Effector memory CD4-positive, alpha-beta T cell (primary cell): Measurements from ENCODE around the gene VWA8.
"Not testable (repeated sequence)": the region's sequence is repeated elsewhere in the genome, so short reads cannot be mapped to it uniquely, and the experiment has no call there.

Experiments used
- DNase-seq, 3 donors: peaks; one replicate each; pipeline ENCODE4 v3.0.0-alpha.2; 2020
- H3K27ac ChIP-seq: 2 replicates; pipeline ENCODE4 v1.7.0; 2013; ENCODE audit warnings: mild to moderate bottlenecking, low read length, moderate library complexity; ENCODE audit not compliant: insufficient read depth, poor library complexity, severe bottlenecking
- H3K27me3 ChIP-seq: replicated peaks from 2 replicates; pipeline ENCODE4 v1.7.0; 2013; ENCODE audit warnings: mild to moderate bottlenecking, low read length; ENCODE audit not compliant: insufficient read depth, control insufficient read depth, poor library complexity, severe bottlenecking
- H3K36me3 ChIP-seq: 2 replicates; pipeline ENCODE4 v1.7.0; 2013; ENCODE audit warnings: mild to moderate bottlenecking, low read length, moderate library complexity; ENCODE audit not compliant: control insufficient read depth, insufficient read depth
- H3K4me1 ChIP-seq: 2 replicates; pipeline ENCODE4 v1.7.0; 2013; ENCODE audit warnings: low read length, mild to moderate bottlenecking; ENCODE audit not compliant: control insufficient read depth, insufficient read depth, poor library complexity, severe bottlenecking
- H3K4me3 ChIP-seq: 2 replicates; pipeline ENCODE4 v1.7.0; 2013; ENCODE audit warnings: low read length, low read depth, mild to moderate bottlenecking; ENCODE audit not compliant: insufficient read depth, poor library complexity, severe bottlenecking
- H3K9me3 ChIP-seq: 2 replicates; pipeline ENCODE4 v1.7.0; 2013; ENCODE audit warnings: mild to moderate bottlenecking, low read length, moderate library complexity; ENCODE audit not compliant: control insufficient read depth

The VWA8 gene

GRCh38 chr13:41842036-41842620 is 118.8 kb downstream of the VWA8 start:
- no peak overlapping the region for H3K4me3 ChIP-seq
- no peaks in the 10 kb centered on the region for H3K36me3 ChIP-seq
- H3K4me1 ChIP-seq, result no peaks in the 10 kb centered on the region
- H3K9me3 ChIP-seq, result no peaks in the 10 kb centered on the region
- H3K27me3 ChIP-seq, result no peaks in the 10 kb centered on the region
- H3K27ac ChIP-seq, result no peak overlapping the region
- DNase-seq, result no peak

DNA sequence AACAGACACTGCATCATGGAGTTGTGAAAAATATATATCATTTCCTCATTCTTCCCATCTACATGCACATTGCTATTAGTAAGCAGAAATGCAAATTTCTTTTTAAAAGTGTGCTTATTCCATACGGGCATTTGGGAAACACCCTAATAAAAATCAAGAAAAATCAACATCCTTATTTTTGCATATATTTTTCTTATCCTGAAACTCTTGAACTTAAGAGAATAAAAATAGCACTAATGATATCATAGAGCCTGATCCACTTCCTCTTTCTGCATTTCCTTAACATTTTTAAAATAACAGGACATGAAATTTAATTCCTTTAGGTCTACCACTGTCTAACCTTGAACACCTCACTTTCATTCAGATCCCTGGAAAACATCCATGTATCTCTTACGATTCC is 123.3 kb downstream of the VWA8 start:
- peaks cover 7% of the 10 kb centered on the region for H3K36me3 ChIP-seq
- H3K4me3 ChIP-seq, result no peak overlapping the region
- no peak overlapping the region for H3K27ac ChIP-seq
- no peaks in the 10 kb centered on the region for H3K9me3 ChIP-seq
- no peaks in the 10 kb centered on the region for H3K27me3 ChIP-seq
- H3K4me1 ChIP-seq, result no peaks in the 10 kb centered on the region
- DNase-seq, result no peak

- Histone ChIP-seq H3K27me3 (no peaks in the 10 kb centered on the region), H3K4me1 (no peaks in the 10 kb centered on the region), H3K36me3 (peaks cover 7% of the 10 kb centered on the region), H3K4me3 (no peak overlapping the region), H3K9me3 (no peaks in the 10 kb centered on the region), H3K27ac (no peak overlapping the region)
- DNase-seq, result no peak
Measured at GRCh38 chr13:41835871-41836270, 125.0 kb downstream of the VWA8 start.

DNA sequence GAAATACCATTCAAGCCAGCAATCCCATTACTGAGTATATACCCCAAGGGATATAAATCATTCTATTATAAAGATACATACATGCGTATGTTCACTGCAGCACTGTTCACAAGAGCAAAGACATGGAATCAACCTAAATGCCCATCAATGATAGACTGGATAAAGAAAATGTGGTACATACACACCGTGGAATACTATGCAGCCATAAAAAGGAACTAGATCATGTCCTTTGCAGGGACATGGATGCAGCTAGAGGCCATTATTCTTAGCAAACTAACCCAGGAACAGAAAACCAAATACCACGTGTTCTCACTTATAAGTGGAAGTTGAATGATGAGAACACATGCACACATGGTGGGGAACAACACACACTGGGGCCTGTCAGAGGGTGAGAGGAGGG is 126.2 kb downstream of the VWA8 start:
- not testable (repeated sequence) for H3K27ac ChIP-seq, H3K4me3 ChIP-seq, H3K27me3 ChIP-seq, H3K4me1 ChIP-seq, H3K9me3 ChIP-seq, H3K36me3 ChIP-seq, DNase-seq

DNA sequence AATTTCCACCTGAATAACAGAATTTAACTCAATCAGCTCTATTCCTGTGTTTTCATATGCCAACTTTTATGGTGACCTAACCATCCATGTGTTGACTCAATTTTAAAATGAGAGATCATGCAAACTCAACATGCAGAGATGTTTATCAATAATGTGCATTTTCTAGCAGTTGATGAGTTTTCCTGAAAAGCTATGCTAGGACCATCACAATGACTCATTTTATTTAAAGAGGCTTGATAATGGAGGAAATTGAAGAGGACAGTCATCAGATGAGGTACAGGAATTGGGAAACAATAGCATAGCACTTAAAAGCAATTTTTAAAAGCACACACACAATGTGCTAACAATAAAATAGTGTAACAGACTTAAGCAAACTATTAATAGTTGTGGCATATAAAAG is 127.1 kb downstream of the VWA8 start:
- Histone ChIP-seq H3K4me1 (no peaks in the 10 kb centered on the region), H3K27ac (no peak overlapping the region), H3K4me3 (no peak overlapping the region), H3K36me3 (peaks cover 7% of the 10 kb centered on the region), H3K27me3 (no peaks in the 10 kb centered on the region), H3K9me3 (no peaks in the 10 kb centered on the region)
- no peak for DNase-seq

DNA sequence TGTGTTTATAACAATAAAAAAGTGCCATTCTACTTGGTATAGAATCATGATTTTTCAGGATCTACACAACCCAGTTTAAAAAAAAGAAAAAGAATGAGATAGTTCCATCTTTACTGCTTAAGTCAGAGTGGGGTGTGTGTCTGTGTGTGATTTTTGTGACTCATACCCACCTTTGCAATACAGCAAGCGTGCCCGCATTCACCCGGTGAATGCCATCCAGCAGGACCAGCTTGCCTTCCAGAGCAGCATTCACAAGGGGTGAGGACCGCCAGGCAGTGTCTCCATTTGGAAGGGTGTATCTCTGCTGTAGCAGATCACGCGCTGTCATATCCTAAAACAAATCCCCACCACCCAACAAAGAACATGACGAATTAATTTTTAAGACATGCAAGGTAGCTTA is 127.7 kb downstream of the VWA8 start:
- DNase-seq, result no peak
- no peak overlapping the region for H3K4me3 ChIP-seq
- H3K36me3 ChIP-seq, result peaks cover 7% of the 10 kb centered on the region
- no peaks in the 10 kb centered on the region for H3K4me1 ChIP-seq
- no peak overlapping the region for H3K27ac ChIP-seq
- no peaks in the 10 kb centered on the region for H3K27me3 ChIP-seq
- H3K9me3 ChIP-seq, result no peaks in the 10 kb centered on the region

- no peaks in the 10 kb centered on the region for H3K4me1 ChIP-seq
- no peaks in the 10 kb centered on the region for H3K27me3 ChIP-seq
- H3K36me3 ChIP-seq, result peaks cover 5% of the 10 kb centered on the region
- H3K27ac ChIP-seq, result no peak overlapping the region
- H3K9me3 ChIP-seq, result no peaks in the 10 kb centered on the region
- DNase-seq, result no peak
- no peak overlapping the region for H3K4me3 ChIP-seq
Measured at GRCh38 chr13:41827507-41828213, 133.2 kb downstream of the VWA8 start.

- Histone ChIP-seq H3K4me1 (no peaks in the 10 kb centered on the region), H3K4me3 (no peak overlapping the region), H3K27ac (no peak overlapping the region), H3K36me3 (peaks cover 5% of the 10 kb centered on the region), H3K9me3 (no peaks in the 10 kb centered on the region), H3K27me3 (no peaks in the 10 kb centered on the region)
- DNase-seq, result no peak
Measured at GRCh38 chr13:41825691-41826090, 135.2 kb downstream of the VWA8 start.

DNA sequence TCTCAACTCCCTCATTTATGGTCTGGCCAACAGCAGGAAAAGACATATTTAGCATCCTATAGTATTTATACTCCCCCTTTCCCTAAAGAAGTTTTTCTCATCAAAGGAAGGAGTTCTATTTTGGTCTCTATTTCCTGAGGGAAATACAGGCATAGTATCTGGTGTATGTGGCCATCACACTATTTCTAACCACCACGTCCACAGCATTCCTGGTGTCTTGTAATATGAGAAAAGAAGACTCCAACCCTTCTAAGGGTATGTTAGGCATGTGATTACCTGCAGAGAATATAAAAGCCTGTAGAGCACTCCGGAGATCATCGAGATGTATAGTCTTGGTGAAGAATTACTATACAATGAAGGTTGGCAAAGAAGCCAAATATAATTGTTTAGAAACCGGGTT is 137.4 kb downstream of the VWA8 start:
- no peaks in the 10 kb centered on the region for H3K27me3 ChIP-seq
- H3K36me3 ChIP-seq, result peaks cover 10% of the 10 kb centered on the region
- no peak for DNase-seq
- H3K4me3 ChIP-seq, result no peak overlapping the region
- H3K4me1 ChIP-seq, result no peaks in the 10 kb centered on the region
- H3K27ac ChIP-seq, result no peak overlapping the region
- H3K9me3 ChIP-seq, result no peaks in the 10 kb centered on the region

DNA sequence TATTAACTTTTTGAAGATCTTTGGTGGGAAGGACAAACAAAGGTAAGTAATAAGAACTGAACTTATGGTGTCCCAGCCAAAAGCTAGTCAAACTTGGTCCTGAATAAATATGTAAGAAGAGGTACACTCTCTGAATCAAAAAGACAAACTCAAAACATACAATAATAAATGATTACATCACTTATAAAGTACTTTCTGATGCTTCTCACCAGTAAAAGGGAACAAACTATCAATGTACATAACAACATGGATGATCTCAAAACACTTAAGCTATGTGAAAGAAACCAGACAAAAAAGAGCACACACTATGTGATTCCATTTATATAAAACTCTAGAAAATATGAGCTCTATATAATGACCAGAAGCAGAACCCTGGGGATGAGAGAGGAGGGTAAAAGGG is 138.3 kb downstream of the VWA8 start:
- H3K27me3 ChIP-seq, result no peaks in the 10 kb centered on the region
- no peak overlapping the region for H3K27ac ChIP-seq
- no peaks in the 10 kb centered on the region for H3K9me3 ChIP-seq
- H3K36me3 ChIP-seq, result peaks cover 10% of the 10 kb centered on the region
- DNase-seq, result no peak
- no peaks in the 10 kb centered on the region for H3K4me1 ChIP-seq
- no peak overlapping the region for H3K4me3 ChIP-seq
